SK-N-MC (cell line): ENCODE data around the gene SMARCB1.

ENCODE experiments used
- EZH2 ChIP-seq: fragments of 200-600 bp; sonication (generic); IDR thresholded peaks from one replicate; pipeline ENCODE4 v1.6.1; 2017; ENCODE audit warnings: antibody characterized with exemption
- FOXP2 ChIP-seq: optimal IDR thresholded peaks from 2 replicates; pipeline ENCODE3; 2011; ENCODE audit warnings: mild to moderate bottlenecking, moderate library complexity; ENCODE audit not compliant: insufficient read depth; ENCODE audit errors: extremely low read length, control extremely low read depth
- POLR2AphosphoS5 ChIP-seq: IDR thresholded peaks from 2 replicates; pipeline ENCODE4 v1.6.1; 2012; ENCODE audit warnings: mild to moderate bottlenecking, low read depth, low read length, borderline replicate concordance

DNA sequence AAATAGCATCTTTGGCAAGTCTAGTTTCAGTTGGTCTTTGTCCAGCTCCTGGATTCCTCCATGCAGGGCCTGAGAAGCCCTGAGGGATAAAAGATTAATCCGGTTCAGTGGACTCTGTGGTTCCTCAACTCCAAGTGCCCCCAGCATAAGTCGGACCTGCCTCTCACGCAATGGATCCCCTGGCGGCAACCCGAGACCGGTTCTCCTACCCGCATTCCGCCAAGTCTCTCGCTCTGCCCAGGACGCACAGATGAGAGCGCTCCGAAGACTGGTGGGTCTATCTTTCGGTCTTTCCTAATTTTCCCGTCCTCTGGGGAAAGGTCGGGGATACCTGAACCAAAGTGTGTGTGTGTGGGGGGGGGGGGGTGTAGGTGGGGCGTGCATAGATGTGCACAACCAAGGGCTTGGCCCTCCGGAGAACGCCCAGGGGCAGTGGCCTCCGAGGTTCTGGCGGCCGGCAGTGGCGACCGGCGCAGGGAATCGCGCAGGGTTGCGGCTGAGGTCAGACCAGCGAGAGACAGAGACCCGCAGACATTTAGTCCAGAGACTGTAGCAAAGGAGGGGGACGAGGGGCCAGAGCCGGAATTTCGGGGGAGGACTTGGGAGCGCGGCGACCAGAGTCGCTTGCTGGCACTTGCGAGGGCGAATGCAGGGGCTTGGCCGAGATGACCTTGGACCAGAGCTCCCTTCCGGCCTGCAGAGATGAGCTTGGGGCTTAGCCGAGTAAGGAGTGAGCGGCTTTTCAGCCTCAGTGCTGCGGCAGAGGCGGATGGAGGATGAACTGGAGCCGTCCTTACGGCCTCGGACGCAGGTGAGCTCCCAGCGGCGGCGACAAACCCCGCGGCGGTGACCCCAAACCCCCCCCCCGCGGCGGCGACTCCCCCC, 70.2 kb downstream of the SMARCB1 start:
- no peak for TF ChIP-seq EZH2
- no peak for TF ChIP-seq POLR2AphosphoS5
- TF ChIP-seq FOXP2, result no peak
